ENCODE measurements around the gene VSTM2L.

VSTM2L gene

DNA sequence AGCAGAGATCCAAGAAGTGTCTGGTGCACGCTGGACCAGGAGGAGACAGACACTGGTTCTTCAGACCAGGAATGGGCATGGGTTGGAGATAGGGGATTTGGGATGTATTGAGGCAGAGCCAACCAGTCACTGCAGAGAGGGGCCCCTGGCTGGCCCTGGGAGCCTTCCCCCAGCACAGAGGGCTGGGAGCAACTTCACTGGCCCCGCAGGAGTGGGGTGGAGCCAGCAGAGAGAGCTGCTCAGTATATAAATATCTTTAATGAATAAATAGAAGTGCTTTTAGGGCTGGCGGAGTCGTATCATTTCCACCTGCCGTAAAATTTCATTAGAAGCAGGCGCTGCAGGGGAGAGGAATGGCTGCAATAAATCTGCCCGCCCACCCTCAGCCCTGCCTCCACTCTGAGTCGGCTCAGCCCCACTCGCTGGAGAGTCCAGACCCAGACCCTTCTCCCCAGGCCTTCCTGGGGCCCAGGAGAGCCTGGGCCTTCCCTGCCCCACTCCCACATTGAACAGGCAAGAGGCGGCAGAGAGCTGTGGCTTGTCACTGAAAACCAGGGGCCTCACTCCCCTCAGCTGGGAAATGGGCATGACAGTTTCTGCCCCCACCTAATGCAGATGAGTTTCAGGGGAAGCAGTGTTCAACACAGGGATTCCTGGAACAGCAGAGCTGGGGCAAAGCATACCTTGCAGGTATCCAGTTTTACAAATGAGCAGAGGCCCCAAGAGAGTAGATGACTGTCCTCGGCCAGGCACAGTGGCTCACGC is 23.9 kb upstream of the VSTM2L start:
- DNase-seq (ENCODE audit: low spot score) = no peak

DNA sequence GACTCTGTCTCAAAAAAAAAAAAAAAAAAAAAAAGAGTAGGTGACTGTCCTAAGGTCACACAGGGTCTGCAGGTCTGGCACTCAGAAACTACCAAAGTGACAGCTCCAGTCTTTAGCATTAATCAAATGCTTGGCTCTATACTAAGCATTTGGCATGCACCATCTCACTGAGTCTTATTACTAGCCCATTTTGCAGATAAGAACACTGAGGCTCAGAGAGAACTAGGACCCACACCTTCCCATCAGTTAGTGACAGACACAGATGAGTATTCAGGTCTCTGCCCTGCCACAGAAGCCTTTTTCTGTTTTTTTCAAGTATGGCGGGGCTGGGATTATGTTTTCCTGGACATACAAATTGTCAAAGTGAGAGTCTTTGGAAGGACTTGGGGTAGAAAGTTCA is 23.1 kb upstream of the VSTM2L start:
- no peak for DNase-seq (ENCODE audit: low spot score)

DNA sequence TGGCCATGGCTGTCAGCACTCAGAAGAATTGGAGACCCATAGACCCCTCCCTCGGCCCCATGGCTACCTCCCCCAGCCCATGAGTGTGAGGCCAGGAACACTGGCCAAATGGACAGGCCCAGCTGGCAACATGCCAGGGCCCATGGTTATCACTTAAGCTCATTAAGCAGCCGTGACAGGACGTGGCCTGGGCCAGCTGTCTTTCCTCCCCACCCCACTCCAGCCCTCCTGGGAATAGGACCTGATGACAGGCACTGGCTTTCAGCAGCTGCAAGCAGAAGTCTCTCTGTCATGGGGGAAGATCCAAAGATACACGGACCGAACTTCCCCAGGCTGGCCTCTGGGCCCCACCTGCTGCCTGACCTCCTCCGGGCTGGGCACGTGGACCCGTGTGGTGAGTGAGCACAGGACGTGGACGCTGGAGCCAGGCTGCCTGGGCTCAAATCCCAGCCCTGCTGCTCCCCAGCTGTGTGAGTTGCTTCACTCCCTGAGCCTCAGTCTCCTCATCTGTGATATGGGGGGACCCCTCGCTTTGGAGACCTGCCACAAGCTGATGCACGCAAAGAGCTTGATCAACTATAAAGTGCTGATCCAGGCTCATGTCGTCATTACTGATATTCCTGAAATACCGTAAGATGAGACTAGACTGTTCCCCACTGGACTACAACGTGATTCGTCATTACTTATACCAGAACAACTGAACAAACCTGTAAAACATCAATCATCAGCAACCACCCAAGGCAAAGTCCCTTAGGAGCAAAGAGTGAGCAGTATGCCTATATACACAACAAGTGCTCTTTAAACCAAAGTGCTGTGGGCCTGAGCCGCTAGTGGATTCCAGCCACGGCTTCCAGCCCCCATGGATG is 22.0 kb upstream of the VSTM2L start:
- DNase-seq (ENCODE audit: low spot score) = no peak

- no peak for DNase-seq (ENCODE audit: low spot score)
Measured at GRCh38 chr20:37881601-37882343, 21.2 kb upstream of the VSTM2L start.

DNA sequence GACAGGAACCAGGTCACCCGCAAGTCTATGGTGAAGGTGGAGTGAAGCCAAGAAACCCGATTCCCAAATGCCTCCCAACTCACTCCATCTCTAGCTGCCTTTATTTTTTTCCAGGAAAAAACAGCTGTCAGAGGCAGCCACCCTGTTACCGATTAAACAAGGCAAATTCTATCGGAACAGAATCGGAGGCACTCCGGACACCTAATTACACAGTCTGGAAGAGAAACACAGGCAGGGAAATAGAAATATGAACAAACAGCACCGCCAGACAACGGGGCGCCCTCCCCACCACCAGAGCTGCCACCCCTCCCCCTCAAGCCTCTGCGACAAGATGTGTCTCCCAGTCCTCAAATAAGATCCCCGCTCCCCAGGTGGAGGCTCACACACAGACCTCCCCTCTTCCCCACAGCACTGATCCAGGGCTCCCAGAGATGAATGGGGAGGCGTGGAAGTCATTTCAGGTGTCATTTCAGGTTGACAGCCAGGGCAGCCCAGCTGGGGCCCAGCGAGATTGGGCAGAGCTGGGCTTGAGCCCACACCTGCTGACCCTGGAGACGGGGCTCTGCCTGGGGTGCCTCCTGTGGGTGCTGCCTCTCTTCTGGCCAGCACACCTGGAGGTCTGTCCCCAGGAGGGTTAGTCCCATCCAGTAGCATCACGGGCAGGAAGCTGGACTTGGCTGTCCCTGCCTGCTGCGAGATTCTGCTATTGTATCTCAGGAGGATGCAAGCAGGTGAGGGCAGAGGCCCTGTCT is 19.8 kb upstream of the VSTM2L start:
- no peak for DNase-seq (ENCODE audit: low spot score)

DNA sequence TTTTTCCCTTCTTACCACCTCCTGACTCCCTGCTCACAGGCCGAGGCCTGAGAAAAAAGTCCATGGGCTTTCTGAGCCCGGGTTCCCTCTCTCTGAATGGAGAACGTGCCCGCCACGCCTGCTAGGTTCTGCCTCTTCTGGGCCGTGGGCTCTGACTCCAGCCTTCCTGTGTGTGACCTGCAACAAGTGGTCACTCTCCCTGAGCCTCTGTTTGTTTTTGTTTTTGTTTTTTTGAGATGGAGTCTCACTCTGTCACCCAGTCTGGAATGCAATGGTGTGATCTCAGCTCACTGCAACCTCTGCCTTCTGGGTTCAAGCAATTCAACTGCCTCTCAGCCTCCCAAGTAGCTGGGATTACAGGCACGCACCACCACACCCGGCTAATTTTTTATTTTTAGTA is 17.9 kb upstream of the VSTM2L start:
- no peak for DNase-seq (ENCODE audit: low spot score)

- no peak for DNase-seq (ENCODE audit: low spot score)
Measured at GRCh38 chr20:37885593-37886503, 17.1 kb upstream of the VSTM2L start.

DNA sequence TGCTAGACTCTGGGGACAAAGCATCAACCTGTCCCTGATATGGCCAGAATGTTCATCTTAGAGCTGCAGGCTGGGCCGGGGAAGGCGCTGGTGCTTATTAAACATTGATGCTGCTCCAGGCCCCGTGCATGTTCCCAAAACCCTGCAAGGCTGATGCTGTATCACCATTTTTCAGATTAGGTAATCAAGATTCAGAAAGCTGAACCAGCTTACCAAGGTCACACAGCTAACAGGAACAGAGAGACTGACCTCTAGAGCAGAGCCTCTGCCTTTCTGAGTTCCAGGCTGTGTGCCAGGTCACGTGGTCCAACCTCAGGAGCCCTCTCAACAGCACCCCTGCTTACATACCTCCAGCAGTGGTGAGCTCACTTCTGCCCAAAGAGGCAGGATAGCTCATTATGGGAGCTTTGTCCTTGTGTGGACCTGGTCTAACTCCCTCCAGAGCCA is 16.1 kb upstream of the VSTM2L start:
- DNase-seq (ENCODE audit: low spot score) = no peak

DNA sequence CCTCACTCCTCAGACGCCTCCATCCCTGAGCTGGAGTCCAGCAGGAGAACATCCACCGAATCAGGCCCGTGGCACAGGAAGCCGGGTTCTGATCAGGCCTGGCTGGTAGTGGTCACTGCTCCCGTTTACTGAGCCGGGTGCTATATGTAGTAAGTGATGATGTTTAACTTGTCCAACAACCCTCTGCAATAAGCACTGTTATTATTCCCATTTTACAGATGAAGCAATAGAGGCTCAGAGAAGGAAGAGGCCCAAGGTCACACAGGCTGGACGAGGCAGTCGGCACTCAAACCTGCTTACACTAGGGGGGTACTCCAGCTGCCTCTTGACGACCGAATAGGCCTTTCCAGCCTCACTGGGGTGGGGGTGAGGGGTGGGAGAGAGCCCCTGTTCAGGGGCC is 14.3 kb upstream of the VSTM2L start:
- no peak for DNase-seq (ENCODE audit: low spot score)

DNA sequence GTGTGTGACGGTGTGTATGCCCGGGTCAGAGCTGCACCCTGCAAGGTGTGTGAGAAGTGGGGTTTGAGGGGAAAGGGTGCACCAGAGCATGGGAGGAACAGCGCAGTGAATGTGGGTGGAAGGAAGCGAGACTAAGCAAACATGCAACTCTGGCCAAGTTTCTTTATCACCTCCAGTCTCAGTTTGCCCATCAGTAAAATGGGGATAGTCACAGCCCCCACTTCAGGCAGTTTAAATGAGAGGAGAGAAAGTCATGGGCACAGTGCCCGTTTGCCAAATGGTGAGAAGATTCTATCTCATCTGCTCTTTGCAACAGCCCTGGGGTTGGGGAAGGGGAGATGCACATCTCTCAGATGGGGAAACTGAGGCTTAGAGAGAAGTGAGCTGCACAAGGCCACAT is 12.8 kb upstream of the VSTM2L start:
- no peak for DNase-seq (ENCODE audit: low spot score)

- DNase-seq (ENCODE audit: low spot score) = no peak
Measured at GRCh38 chr20:37890643-37891042, 12.3 kb upstream of the VSTM2L start.

- no peak for DNase-seq (ENCODE audit: low spot score)
Measured at GRCh38 chr20:37892001-37892400, 10.9 kb upstream of the VSTM2L start.

GRCh38 chr20:37893566-37894241 is 9.2 kb upstream of the VSTM2L start:
- no peak for DNase-seq (ENCODE audit: low spot score)

- no peak for DNase-seq (ENCODE audit: low spot score)
Measured at GRCh38 chr20:37894454-37894853, 8.5 kb upstream of the VSTM2L start.

- DNase-seq (ENCODE audit: low spot score) = no peak
Measured at GRCh38 chr20:37895166-37895565, 7.8 kb upstream of the VSTM2L start.

DNA sequence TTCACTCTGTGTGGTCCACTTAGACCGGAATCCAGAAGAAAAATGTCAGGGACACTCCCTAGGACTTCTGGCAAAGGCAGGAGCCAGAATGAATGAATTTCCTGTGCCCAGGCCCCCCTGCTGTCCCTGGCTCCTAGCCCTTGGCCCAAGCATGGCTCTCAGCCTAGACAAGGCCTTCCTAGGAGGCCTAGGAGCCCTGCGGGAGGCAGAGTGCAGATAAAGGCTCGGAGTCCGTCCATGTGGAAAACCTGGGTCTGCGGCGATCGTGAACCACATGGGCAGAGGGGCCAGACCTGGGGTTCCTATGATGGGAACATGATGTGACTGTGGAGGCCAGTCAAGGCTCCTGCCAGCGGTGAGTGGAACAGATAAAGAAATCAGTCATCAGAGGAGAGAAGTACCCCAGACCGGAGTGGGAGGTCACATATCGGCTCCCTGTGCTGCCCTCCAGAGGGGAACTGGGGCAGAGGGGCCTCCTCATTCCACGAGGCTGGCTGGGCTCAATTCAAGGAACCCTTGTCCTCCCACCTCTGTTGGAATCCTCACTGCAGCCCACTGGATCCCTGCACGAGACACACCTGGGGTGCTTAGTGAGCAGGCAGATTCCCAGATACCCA is 5.9 kb upstream of the VSTM2L start:
- no peak for DNase-seq (ENCODE audit: low spot score)

GRCh38 chr20:37898233-37899104 is 4.5 kb upstream of the VSTM2L start:
- peak; percentile 49 for DNase-seq (ENCODE audit: low spot score)

- no peak for DNase-seq (ENCODE audit: low spot score)
Measured at GRCh38 chr20:37899105-37900045, 3.6 kb upstream of the VSTM2L start.
